WTC11 (cell line): ENCODE data around the gene ENTPD1. TPM values are rescaled to one million over a fixed set of nuclear protein-coding genes. Genes with fewer than 3 reads are reported as not detected.

ENCODE experiments used
- ATAC-seq: fragments of 200-7000 bp; cut with Tn5 transposase; 2 replicates; pipeline ENCODE4 v1.10.0; 2021; ENCODE audit warnings: mild to moderate bottlenecking, moderate library complexity
- CTCF ChIA-PET: fragments of 300-600 bp; sonication (Branson Sonifier 250); formaldehyde crosslinking; loops from one replicate; lab custom pipeline; 2021; ENCODE audit warnings: antibody characterized with exemption; lab: Charles Lee
- POLR2A ChIA-PET: fragments of 350-600 bp; sonication (Branson Sonifier 250); formaldehyde crosslinking; loops from one replicate; lab custom pipeline; 2021; ENCODE audit warnings: antibody characterized with exemption; lab: Charles Lee
- DNase-seq: peaks from one replicate; pipeline ENCODE4 v3.0.0; 2021; ENCODE audit warnings: low spot score
- H3K27ac Mint-ChIP-seq: 2 replicates; pipeline ENCODE4 v1.8.0; 2021; ENCODE audit warnings: mixed read lengths
- H3K27me3 Mint-ChIP-seq: 2 replicates; pipeline ENCODE4 v1.8.0; 2021; ENCODE audit warnings: low read depth, mild to moderate bottlenecking, moderate library complexity, mixed read lengths
- H3K36me3 Mint-ChIP-seq: 2 replicates; pipeline ENCODE4 v1.8.0; 2021; ENCODE audit warnings: mixed read lengths
- H3K4me1 Mint-ChIP-seq: 2 replicates; pipeline ENCODE4 v1.8.0; 2022; ENCODE audit warnings: mixed read lengths
- H3K4me3 Mint-ChIP-seq: 2 replicates; pipeline ENCODE4 v1.8.0; 2021; ENCODE audit warnings: mild to moderate bottlenecking, moderate library complexity, mixed read lengths
- H3K9me3 Mint-ChIP-seq: 2 replicates; pipeline ENCODE4 v1.8.0; 2021; ENCODE audit warnings: mixed read lengths
- EMX1 ChIP-seq: fragments of 250-450 bp; sonication (Bioruptor Pico); IDR thresholded peaks from 2 replicates; pipeline ENCODE4 v1.8.0; 2021; ENCODE audit warnings: mild to moderate bottlenecking
- ERG ChIP-seq: fragments of 250-450 bp; sonication (Bioruptor Pico); IDR thresholded peaks from 2 replicates; pipeline ENCODE4 v1.8.0; 2021; ENCODE audit warnings: mild to moderate bottlenecking
- ETV6 ChIP-seq: sonication (generic); formaldehyde crosslinking; IDR thresholded peaks from 2 replicates; pipeline ENCODE4 v1.8.1; 2022; ENCODE audit warnings: mild to moderate bottlenecking, missing genetic modification reagents
- FOXJ3 ChIP-seq: sonication (generic); formaldehyde crosslinking; IDR thresholded peaks from 2 replicates; pipeline ENCODE4 v1.9.0; 2021; ENCODE audit warnings: missing genetic modification reagents, mild to moderate bottlenecking, borderline replicate concordance
- FOXP1 ChIP-seq: sonication (generic); formaldehyde crosslinking; IDR thresholded peaks from 2 replicates; pipeline ENCODE4 v1.8.0; 2022; ENCODE audit warnings: missing genetic modification reagents, mild to moderate bottlenecking, moderate library complexity, borderline replicate concordance
- GTF2I ChIP-seq: fragments of 250-450 bp; sonication (Bioruptor Pico); conservative IDR thresholded peaks from 2 replicates; pipeline ENCODE4 v1.4.0; 2021; ENCODE audit warnings: mild to moderate bottlenecking
- IRF1 ChIP-seq: sonication (generic); formaldehyde crosslinking; IDR thresholded peaks from 2 replicates; pipeline ENCODE4 v1.8.0; 2023; ENCODE audit warnings: missing genetic modification reagents
- IRF2 ChIP-seq: sonication (generic); formaldehyde crosslinking; IDR thresholded peaks from 2 replicates; pipeline ENCODE4 v1.8.0; 2022; ENCODE audit warnings: low read depth, missing genetic modification reagents, borderline replicate concordance
- KAT7 ChIP-seq: sonication (generic); formaldehyde crosslinking; IDR thresholded peaks from 2 replicates; pipeline ENCODE4 v1.8.1; 2023; ENCODE audit warnings: missing genetic modification reagents, mild to moderate bottlenecking, borderline replicate concordance
- MLX ChIP-seq: sonication (generic); formaldehyde crosslinking; IDR thresholded peaks from 2 replicates; pipeline ENCODE4 v1.8.1; 2023; ENCODE audit warnings: mild to moderate bottlenecking, missing genetic modification reagents, moderate library complexity
- MXD4 ChIP-seq: fragments of 250-450 bp; sonication (Bioruptor Pico); IDR thresholded peaks from 2 replicates; pipeline ENCODE4 v1.8.0; 2021; ENCODE audit warnings: mild to moderate bottlenecking, moderate library complexity, borderline replicate concordance
- MYBL2 ChIP-seq: sonication (generic); formaldehyde crosslinking; IDR thresholded peaks from 2 replicates; pipeline ENCODE4 v1.8.1; 2023; ENCODE audit warnings: mild to moderate bottlenecking, moderate library complexity, missing genetic modification reagents
- NFATC4 ChIP-seq: fragments of 250-450 bp; sonication (Bioruptor Pico); IDR thresholded peaks from 2 replicates; pipeline ENCODE4 v1.9.0; 2021; ENCODE audit warnings: mild to moderate bottlenecking
- NR2C2 ChIP-seq: sonication (generic); formaldehyde crosslinking; IDR thresholded peaks from 2 replicates; pipeline ENCODE4 v1.8.0; 2022; ENCODE audit warnings: mild to moderate bottlenecking, missing genetic modification reagents
- OVOL2 ChIP-seq: fragments of 250-450 bp; sonication (Bioruptor Pico); IDR thresholded peaks from 2 replicates; pipeline ENCODE4 v1.9.0; 2021; ENCODE audit warnings: mild to moderate bottlenecking, borderline replicate concordance
- RELA ChIP-seq: sonication (generic); formaldehyde crosslinking; IDR thresholded peaks from 2 replicates; pipeline ENCODE4 v1.8.1; 2022; ENCODE audit warnings: missing genetic modification reagents, mild to moderate bottlenecking, borderline replicate concordance
- RORB ChIP-seq: fragments of 250-450 bp; sonication (Bioruptor Pico); IDR thresholded peaks from 2 replicates; pipeline ENCODE4 v1.9.0; 2021; ENCODE audit warnings: mild to moderate bottlenecking
- SOX15 ChIP-seq: fragments of 250-450 bp; sonication (Bioruptor Pico); IDR thresholded peaks from 2 replicates; pipeline ENCODE4 v1.9.0; 2021; ENCODE audit warnings: mild to moderate bottlenecking
- TEAD1 ChIP-seq: sonication (generic); formaldehyde crosslinking; IDR thresholded peaks from 2 replicates; pipeline ENCODE4 v1.8.0; 2022; ENCODE audit warnings: mild to moderate bottlenecking, missing genetic modification reagents
- ZBTB43 ChIP-seq: sonication (generic); formaldehyde crosslinking; IDR thresholded peaks from 2 replicates; pipeline ENCODE4 v1.8.1; 2023; ENCODE audit warnings: mild to moderate bottlenecking, missing genetic modification reagents
- ZNF138 ChIP-seq: sonication (generic); formaldehyde crosslinking; conservative IDR thresholded peaks from 2 replicates; pipeline ENCODE4 v1.8.1; 2022; ENCODE audit warnings: mild to moderate bottlenecking, moderate library complexity, missing genetic modification reagents
- ZNF232 ChIP-seq: sonication (generic); formaldehyde crosslinking; IDR thresholded peaks from 2 replicates; pipeline ENCODE4 v1.8.0; 2022; ENCODE audit warnings: mild to moderate bottlenecking, missing genetic modification reagents
- ZNF281 ChIP-seq: sonication (generic); formaldehyde crosslinking; IDR thresholded peaks from 2 replicates; pipeline ENCODE4 v1.8.0; 2023; ENCODE audit warnings: mild to moderate bottlenecking, missing genetic modification reagents
- total RNA-seq: library from RNA; stranded (reverse); gene quantifications from 3 replicates; pipeline ENCODE4 v1.2.3, GENCODE V29; 2021

ENTPD1 gene
- total RNA-seq, 1 experiment from 2014 or later, result 2.3 TPM

GRCh38 chr10:95756809-95757684, 1.1 kb downstream of the ENTPD1 start (continued):
- TF ChIP-seq ERG (CRISPR knock-in tag), result no peak
- no peak for TF ChIP-seq KAT7
- TF ChIP-seq NFATC4 (CRISPR knock-in tag), result no peak
- TF ChIP-seq FOXP1 (CRISPR knock-in tag), result no peak
- no peak for TF ChIP-seq IRF2 (CRISPR knock-in tag)
- no peak for TF ChIP-seq FOXJ3 (CRISPR knock-in tag)

- Mint-ChIP-seq H3K4me3 (no peak overlapping the region), H3K36me3 (no peaks in the 10 kb centered on the region), H3K9me3 (no peaks in the 10 kb centered on the region), H3K27me3 (peaks cover 19% of the 10 kb centered on the region), H3K4me1 (peaks cover 21% of the 10 kb centered on the region), H3K27ac (no peak overlapping the region)
- no peak for ATAC-seq
- POLR2A ChIA-PET, result no interaction called here
- TF ChIP-seq RORB (CRISPR knock-in tag), result no peak
- CTCF ChIA-PET, result no interaction called here
- DNase-seq, result no peak
Measured at GRCh38 chr10:95758351-95759025, 2.5 kb downstream of the ENTPD1 start.

GRCh38 chr10:95759233-95759826, 3.4 kb downstream of the ENTPD1 start:
- ChIA-PET CTCF (interaction anchor here (0.8 kb wide), 1 partner anchor 65 kb away, joined by 5 read pairs; the partner anchor contains the start of gene TCTN3), POLR2A (no interaction called here)
- DNase-seq (no peak), ATAC-seq (no peak)
- no peak overlapping the region for H3K4me3 Mint-ChIP-seq
- peaks cover 21% of the 10 kb centered on the region for H3K4me1 Mint-ChIP-seq
- H3K9me3 Mint-ChIP-seq, result no peaks in the 10 kb centered on the region
- H3K36me3 Mint-ChIP-seq, result no peaks in the 10 kb centered on the region
- H3K27ac Mint-ChIP-seq, result no peak overlapping the region
- peaks cover 19% of the 10 kb centered on the region for H3K27me3 Mint-ChIP-seq
- TF ChIP-seq FOXJ3 (CRISPR knock-in tag), result no peak
- TF ChIP-seq ZBTB43 (CRISPR knock-in tag), result no peak
- TF ChIP-seq ZNF232, result no peak
- TF ChIP-seq EMX1, result no peak
- no peak for TF ChIP-seq MYBL2
- no peak for TF ChIP-seq SOX15
- TF ChIP-seq OVOL2, result no peak
- no peak for TF ChIP-seq MXD4 (CRISPR knock-in tag)
- TF ChIP-seq NR2C2 (CRISPR knock-in tag), result no peak
- no peak for TF ChIP-seq TEAD1 (CRISPR knock-in tag)
- no peak for TF ChIP-seq ZNF281 (CRISPR knock-in tag)
- TF ChIP-seq MLX (CRISPR knock-in tag), result no peak
- TF ChIP-seq RELA (CRISPR knock-in tag), result no peak
- TF ChIP-seq IRF1 (CRISPR knock-in tag), result no peak
- no peak for TF ChIP-seq GTF2I (CRISPR knock-in tag)
- no peak for TF ChIP-seq ETV6 (CRISPR knock-in tag)
- no peak for TF ChIP-seq ZNF138 (CRISPR knock-in tag)
